Measurements from ENCODE around the gene LGALS9.
"Not testable (repeated sequence)": the region's sequence is repeated elsewhere in the genome, so short reads cannot be mapped to it uniquely, and the experiment has no call there.

Gene LGALS9

GRCh38 chr17:27690882-27691281 is 59.9 kb downstream of the LGALS9 start:
- DNase-seq (ENCODE audit: low read depth): no peak

DNA sequence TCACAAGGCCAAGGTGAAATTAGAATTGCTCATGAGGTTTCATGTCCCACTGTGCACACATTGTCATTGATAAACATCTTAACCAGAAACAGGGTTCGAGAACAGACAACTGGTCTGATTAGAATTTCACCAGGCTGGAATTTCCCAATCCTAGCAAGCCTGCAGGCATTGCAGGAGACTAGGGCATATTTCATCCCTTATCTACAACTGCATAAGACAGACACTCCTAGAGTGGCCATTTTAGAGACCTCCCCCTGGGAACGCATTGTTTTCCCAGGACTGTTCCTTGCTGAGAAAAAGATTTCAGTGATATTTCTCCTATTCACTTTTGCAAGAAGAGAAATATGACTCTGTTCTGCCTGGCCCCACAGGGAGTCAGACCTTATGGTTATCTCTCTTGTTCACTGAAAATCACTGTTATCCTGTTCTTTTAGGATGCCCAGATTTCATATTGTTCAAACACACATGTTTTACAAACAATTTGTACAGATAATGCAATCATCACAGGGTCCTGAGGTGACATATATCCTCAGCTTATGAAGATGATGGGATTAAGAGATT is 64.3 kb downstream of the LGALS9 start:
- DNase-seq (ENCODE audit: low read depth): not testable (repeated sequence)

Measured in activated T-helper 9 cell treated with anti-CD3 and anti-CD28 coated beads, Interleukin-2, amount 50 U/mL, for 16 hours (primary cell).